NCI-H1930 (cell line): ENCODE measurements around the gene EN2.
A peak's percentile ranks its signal among the peaks of the same experiment; 100 is the strongest.

Experiments used
- DNase-seq, 2 experiments: peaks; one replicate each; lab custom pipeline; 2025; lab: John Stamatoyannopoulos, UW

EN2 gene

GRCh38 chr7:155458111-155458877 is at the start of gene EN2:
Gene EN2 (plus strand): TSS chr7:155458129. CDS start chr7:155458378, 249 bp downstream.
- no peak for DNase-seq

- no peak for DNase-seq
These were observed 49.0 kb upstream of the EN2 start for GRCh38 chr7:155408651-155409586.

GRCh38 chr7:155409980-155410379 is 47.9 kb upstream of the EN2 start:
- no peak for DNase-seq

DNA sequence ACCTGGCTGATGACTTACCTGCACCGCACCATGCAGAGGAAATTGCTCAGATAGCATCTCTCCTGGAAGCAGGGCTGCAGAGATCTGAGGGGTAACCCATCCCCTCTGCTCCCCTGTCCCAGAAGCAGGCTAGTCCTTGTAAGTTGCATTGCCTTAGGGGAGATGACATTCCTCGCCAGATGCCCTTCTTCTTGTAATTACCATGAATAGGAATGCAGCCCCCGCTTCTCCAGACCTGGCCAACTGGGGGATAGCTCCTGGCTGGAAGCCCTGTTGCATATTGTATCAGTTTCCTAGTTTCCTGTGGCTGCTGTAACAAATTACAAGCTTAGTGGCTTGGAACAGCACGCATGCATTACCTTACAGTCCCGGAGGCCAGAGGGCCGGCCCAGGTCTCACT is 47.5 kb upstream of the EN2 start:
- no peak for DNase-seq

GRCh38 chr7:155411718-155412415 is 46.1 kb upstream of the EN2 start:
- DNase-seq, result no peak

DNA sequence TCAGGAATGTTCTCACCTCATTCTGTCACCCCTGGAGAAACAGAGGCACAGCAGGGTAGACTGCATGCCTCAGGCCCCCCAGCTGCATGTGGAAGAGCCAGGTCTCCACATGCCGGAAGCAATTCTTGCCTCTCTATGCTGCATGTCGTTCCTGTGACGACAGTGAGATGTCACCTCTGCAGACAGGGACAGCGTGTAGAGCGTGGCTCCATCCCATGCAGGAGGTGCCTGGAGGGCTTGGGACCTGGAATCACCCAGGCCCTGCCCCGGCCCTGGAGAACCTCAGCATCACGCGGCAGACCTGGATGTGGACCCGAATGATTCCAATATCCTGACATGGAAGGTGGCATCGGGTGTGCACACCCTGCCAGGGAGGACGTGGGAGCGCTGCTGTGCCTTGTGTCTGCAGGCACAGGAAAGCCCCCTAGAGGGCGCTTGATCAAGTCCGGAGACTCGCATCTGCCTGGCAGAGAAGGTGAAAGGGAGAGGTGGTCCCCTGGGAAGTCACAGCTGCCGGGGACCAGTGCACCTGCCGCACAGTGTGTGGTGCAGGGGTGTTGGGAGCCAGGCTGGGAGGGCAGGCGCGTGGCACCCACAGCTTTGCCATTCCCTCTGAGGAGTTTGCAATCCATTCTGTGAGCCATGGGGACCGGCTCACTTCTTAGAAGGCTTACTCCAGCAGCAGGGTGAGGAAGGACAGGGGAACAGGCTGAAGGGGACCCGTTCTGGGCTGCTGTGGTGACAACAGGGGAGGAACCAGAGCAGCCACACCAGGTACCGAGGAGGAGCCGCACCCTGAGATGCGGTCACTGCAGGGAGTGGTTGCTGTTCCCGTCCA is 45.3 kb upstream of the EN2 start:
- peak; percentile 59 to 72 for DNase-seq

GRCh38 chr7:155414547-155415492 is 43.1 kb upstream of the EN2 start:
- no peak for DNase-seq

GRCh38 chr7:155416646-155417380 is 41.1 kb upstream of the EN2 start:
- DNase-seq, result no peak

- no peak for DNase-seq
These were observed 39.6 kb upstream of the EN2 start for GRCh38 chr7:155418304-155418703.

DNA sequence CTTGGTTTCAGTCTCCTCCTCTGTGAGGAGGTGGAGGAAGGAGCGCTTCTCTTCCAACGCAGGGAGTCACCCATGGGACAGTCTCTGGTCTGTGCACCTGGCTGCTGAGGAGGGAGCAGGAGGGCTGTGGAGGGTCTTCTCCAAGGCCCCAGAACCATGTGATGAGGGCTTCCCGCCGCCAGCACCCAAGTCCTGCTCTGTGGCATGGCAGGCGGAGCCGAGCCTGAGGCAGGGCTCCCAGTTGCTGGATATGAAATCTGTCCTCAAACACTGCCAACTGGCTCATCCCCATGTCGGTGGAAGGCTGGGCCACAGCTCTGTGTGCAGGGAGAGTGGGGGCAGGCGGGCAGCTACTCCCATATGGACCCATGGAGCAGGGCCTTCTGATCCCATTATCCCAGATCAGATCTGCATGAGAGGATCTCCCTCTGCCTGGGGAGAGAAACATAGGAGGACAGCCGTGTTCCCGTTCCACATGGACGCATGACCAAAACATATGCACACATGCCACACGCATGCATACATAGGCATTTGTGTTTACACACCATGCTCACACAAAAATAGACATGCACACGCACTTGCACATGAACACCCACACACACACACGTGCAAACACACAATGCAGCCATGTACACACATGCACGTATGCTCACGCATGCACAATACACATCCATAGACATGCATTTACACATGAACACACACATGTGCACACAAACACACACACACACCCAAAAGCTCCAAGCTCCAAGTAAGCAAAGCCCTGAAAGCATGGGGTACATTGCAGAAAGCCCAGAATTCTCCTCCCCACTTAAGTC is 38.8 kb upstream of the EN2 start:
- DNase-seq, result no peak

DNA sequence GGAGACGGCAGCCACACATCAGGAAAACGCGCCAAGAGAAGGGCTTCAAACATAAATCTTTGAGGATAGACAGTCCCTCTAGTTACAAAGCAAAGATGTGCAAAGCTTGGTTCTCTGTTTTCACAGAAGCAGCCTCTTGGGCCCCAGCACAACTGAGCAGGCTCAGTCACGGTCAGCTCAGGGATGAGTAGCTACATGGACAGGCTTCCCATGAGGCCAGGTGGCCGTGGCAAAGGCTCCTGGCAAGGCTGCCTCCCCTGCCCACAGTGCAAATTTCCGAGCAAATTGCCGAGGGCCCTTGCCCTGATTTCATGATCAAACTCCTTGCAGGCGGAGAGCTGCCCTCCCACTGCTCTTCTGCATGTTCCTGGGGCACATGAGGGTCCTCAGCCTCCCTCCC is 37.8 kb upstream of the EN2 start:
- no peak for DNase-seq

GRCh38 chr7:155422151-155422550 is 35.8 kb upstream of the EN2 start:
- DNase-seq, result no peak

DNA sequence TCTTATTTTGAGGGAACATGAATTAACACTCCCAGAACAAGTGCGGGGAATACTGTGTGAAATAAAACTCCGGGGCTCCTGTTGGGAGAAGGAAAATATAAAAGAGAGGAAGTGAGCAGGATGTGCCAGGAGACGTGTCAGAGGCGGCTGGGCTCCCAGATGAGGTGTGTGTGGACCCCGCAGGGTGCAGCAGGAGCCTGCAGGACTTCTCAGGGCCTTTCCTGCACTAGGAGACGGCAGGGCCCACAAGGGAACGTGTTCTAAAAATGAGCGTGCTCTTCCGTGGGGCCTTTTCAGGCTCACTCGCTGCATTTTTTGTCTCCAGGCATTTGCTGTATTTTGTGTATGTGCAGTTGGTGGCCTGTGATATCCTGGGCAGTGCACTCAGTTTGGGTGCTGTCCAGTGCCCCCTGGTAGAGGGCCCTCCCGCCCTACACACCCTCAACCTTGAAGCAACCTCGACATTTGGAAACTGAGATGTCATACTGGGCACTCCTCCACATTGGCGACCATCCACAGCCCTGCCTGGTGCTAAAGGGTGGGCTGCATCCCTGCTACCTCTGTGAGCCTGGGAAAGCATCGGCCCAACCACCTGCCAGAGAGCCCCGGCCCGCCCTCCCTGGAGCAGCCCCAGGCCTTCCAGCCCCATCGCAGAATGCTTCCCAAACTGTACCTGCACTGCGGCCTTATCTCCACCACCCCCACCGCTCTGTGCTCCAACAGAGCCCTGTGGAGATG is 35.2 kb upstream of the EN2 start:
- DNase-seq, result no peak

- DNase-seq, result no peak
These were observed 34.3 kb upstream of the EN2 start for GRCh38 chr7:155423337-155424285.

DNA sequence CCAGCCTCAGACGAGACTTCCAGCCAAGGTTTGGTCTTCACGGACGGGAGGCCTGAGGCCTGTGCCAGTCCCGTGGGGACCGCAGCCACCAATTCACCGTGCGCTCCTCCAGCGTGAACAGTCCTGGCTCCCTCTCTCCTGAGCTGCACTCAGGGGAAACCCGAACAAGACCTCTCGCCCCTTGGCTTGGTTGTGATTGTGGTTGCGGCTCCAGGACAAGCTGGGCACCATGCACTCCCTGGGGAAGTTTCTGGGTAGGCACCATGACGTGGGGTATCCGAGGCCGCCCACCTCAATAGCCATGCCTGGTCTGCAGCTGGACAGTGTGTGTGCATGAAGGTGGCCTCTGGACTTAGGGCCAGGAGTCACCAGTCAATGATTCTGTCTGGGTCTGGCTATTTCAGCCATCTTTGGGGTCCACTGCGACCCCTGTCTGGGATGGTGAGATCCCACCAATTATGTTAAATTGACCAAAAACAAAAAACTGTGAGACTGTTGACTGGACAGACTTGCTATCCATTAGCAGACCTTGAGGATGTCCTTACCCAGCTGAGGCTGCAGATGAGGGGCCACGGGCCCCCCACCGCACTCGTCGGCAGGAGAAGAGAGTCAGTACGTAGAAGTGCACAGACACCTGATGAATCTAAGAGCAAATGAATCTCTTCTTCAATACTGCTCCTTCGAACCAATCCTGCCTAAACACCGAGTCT is 33.5 kb upstream of the EN2 start:
- DNase-seq, result no peak

DNA sequence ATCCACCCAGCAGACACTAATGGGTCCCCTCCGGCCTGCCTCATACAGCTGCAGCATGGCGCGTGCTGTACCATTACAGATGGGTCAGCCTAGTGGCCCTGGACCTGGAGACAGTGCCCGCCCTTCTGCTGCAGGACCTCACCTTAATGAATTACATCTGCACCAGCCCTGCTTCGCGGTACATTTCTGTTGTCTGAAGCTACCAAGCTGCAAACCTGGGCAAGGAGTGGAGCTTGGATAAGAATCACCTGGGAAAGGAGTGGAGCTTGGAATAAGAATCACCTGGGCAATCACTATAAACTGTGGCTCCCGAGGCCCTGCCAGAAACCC is 33.0 kb upstream of the EN2 start:
- DNase-seq, result no peak
